DOHH2 (cell line): Measurements from ENCODE around the gene MRPL33.

Experiments used
- CTCF ChIP-seq: fragments of 200-600 bp; sonication (generic); IDR thresholded peaks from one replicate; pipeline ENCODE4 v1.5.1; 2014; ENCODE audit warnings: antibody characterized with exemption, mild to moderate bottlenecking, low read depth, low read length; ENCODE audit not compliant: poor library complexity, severe bottlenecking
- EZH2phosphoT487 ChIP-seq: fragments of 200-600 bp; sonication (generic); IDR thresholded peaks from 2 replicates; pipeline ENCODE4 v1.6.1; 2017; ENCODE audit warnings: borderline replicate concordance, mild to moderate bottlenecking, antibody characterized with exemption, low read length, moderate library complexity, mixed read lengths

DNA sequence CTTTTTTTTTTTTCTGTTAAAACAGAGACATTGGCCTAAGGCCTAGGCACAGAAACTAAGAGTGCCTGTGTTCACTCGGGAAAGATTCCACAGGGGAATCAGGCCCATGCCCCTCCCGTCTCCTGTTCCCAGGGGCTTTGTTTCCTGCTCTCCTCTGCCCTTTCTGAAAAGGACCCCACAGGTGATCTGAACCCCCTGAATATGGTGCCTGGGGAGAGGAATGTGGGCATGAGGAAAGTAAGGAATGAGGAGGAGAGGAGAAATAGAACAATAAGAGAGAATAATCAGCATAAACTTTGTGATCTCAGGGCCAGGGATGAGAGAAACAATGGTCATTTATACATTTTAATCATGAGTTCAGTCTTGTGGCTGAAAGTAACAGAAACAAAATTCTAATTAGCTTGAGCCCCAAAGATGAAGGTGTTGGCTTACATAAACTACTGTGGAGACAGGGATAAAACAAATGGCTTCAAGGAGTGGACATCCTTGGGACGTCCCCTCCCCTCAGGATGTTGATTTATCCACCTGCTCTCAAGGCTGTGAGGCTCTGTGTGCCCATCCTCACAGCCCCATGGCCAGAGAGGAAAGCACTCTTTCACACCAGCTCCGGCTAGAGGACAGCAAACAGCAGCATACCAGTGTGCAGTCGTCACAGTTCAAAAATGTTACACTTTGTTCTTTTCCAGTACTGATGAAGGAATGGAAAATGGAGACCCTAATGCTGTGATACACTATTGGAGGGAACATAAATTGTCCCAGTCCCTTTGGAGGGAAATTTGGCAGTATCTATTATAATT is 46.4 kb upstream of the MRPL33 start:
- TF ChIP-seq CTCF (no peak), EZH2phosphoT487 (no peak)
